Cortex of kidney (tissue), 1 donor: ENCODE measurements around the gene ESYT2.

Experiments used
- DNase-seq: peaks from one replicate; lab custom pipeline; 2025; lab: John Stamatoyannopoulos, UW

Gene ESYT2

GRCh38 chr7:158802535-158803366 is 26.6 kb downstream of the ESYT2 start:
- DNase-seq: no peak

GRCh38 chr7:158798741-158799140 is 30.6 kb downstream of the ESYT2 start:
- DNase-seq: no peak

GRCh38 chr7:158796667-158797066 is 32.6 kb downstream of the ESYT2 start:
- DNase-seq: no peak

- no peak for DNase-seq
Measured at GRCh38 chr7:158795272-158795671, 34.0 kb downstream of the ESYT2 start.

GRCh38 chr7:158791107-158791506 is 38.2 kb downstream of the ESYT2 start:
- DNase-seq: no peak

- no peak for DNase-seq
Measured at GRCh38 chr7:158789842-158790241, 39.5 kb downstream of the ESYT2 start.

GRCh38 chr7:158786898-158787297 is 42.4 kb downstream of the ESYT2 start:
- DNase-seq: no peak

- no peak for DNase-seq
Measured at GRCh38 chr7:158784270-158784669, 45.0 kb downstream of the ESYT2 start.

GRCh38 chr7:158783595-158783994 is 45.7 kb downstream of the ESYT2 start:
- no peak for DNase-seq

GRCh38 chr7:158782761-158783401 is 46.4 kb downstream of the ESYT2 start:
- DNase-seq: no peak

GRCh38 chr7:158781974-158782664 is 47.2 kb downstream of the ESYT2 start:
- DNase-seq: no peak

- no peak for DNase-seq
Measured at GRCh38 chr7:158781217-158781973, 47.9 kb downstream of the ESYT2 start.

- DNase-seq: no peak
Measured at GRCh38 chr7:158779061-158780000, 50.0 kb downstream of the ESYT2 start.

GRCh38 chr7:158778471-158778870 is 50.8 kb downstream of the ESYT2 start:
- DNase-seq: no peak

- no peak for DNase-seq
Measured at GRCh38 chr7:158777793-158778192, 51.5 kb downstream of the ESYT2 start.

- no peak for DNase-seq
Measured at GRCh38 chr7:158776474-158776873, 52.8 kb downstream of the ESYT2 start.

- DNase-seq: no peak
Measured at GRCh38 chr7:158774952-158775351, 54.4 kb downstream of the ESYT2 start.

GRCh38 chr7:158772916-158773315 is 56.4 kb downstream of the ESYT2 start:
- DNase-seq: no peak

- no peak for DNase-seq
Measured at GRCh38 chr7:158771213-158771834, 58.0 kb downstream of the ESYT2 start.

- DNase-seq: no peak
Measured at GRCh38 chr7:158767707-158768106, 61.6 kb downstream of the ESYT2 start.
